M059J (cell line): ENCODE measurements around the gene CACNG4. TPM values are rescaled to one million over a fixed set of nuclear protein-coding genes. Genes with fewer than 3 reads are reported as not detected.

ENCODE experiments used
- DNase-seq: peaks from one replicate; pipeline ENCODE4 v3.0.0-alpha.2; 2012; ENCODE audit warnings: low read depth
- total RNA-seq: library from RNA; depleted of rRNA; stranded (reverse); fragments of >200 nt; shearing (Covaris generic); gene quantifications from 2 replicates; pipeline ENCODE4 v1.2.3, GENCODE V29; 2014

CACNG4 gene
- total RNA-seq, 1 experiment from 2014 or later: 5.5 TPM

DNA sequence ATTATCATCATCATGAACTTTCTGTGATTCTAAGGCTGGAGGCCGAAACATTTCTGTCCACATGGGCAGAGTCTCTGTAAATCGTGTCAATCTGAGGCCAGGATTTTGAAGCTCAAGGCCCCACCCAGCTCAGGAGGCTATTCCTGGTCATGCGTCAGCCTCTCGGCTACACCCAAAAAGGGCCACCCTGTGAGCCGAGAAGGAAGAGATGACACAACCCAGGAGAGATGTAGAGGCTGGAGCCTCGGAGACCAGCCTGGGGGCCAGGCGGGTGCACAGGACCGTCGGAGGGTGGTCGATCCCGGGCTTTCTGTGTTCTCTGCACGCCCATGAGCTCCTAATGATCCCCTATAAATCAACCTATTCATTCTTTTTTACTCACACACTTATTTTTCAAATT is 78.8 kb downstream of the CACNG4 start:
- no peak for DNase-seq

DNA sequence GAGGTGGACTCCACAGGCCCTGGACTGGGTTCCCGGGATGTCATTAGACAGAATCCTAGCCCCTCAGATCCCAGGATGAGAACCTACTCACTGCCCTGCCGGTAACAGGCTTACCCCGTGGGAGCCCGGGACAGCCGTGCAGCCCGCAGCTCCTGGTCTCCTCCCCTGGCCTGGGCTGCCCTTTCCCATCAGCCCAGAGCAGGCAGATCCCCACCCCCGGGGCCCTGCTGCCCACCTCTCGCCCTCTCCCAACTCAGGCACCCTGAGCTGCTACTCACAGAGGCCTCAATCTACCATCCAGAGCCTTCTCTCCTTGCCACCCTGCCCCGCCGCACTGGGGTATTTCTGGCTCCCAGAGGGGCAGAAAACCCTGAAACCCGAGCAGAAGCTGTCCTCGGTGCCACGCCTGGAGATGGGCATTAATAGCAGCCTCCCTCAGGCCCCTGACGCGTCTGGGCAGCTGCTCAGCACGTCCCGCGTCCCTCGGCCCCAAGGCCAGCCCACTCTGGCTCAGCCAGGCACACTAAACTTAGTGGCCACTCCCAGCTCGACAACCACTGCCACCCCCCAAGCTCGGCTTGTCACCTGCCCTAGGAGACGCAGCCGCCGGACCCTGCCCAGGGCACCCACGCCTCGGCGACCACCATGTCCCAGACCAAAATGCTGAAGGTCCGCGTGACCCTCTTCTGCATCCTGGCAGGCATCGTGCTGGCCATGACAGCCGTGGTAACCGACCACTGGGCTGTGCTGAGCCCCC is 79.7 kb downstream of the CACNG4 start, which contains the start of gene CACNG1:
Gene CACNG1 (plus strand): TSS at position 539 of the 757 bp plus-strand sequence. CDS start 107 bp downstream, at position 646.
- DNase-seq: no peak

DNA sequence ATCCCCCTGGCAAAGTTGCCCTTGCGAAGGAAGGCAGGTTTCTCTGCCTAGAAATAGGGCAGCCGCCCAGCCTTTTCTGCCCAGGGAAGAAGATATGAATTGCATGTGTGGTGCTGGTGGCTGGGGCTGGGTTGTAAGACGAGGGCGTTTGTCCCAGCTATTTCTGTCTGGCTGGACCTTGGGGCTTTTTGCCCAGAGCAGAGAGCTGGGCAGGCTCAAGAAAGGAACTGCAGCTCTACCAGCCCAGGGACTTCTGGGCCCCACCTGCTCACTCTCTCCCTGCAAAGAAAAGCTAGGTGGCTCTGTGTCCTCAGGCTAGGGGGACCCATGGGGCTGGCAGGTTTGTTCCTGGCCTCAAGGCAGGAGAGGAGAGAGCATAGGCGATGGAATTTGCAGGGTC is 80.4 kb downstream of the CACNG4 start:
- DNase-seq: no peak

GRCh38 chr17:67046398-67046797 is 81.9 kb downstream of the CACNG4 start:
- no peak for DNase-seq

GRCh38 chr17:67047382-67047781 is 82.9 kb downstream of the CACNG4 start:
- DNase-seq: no peak

DNA sequence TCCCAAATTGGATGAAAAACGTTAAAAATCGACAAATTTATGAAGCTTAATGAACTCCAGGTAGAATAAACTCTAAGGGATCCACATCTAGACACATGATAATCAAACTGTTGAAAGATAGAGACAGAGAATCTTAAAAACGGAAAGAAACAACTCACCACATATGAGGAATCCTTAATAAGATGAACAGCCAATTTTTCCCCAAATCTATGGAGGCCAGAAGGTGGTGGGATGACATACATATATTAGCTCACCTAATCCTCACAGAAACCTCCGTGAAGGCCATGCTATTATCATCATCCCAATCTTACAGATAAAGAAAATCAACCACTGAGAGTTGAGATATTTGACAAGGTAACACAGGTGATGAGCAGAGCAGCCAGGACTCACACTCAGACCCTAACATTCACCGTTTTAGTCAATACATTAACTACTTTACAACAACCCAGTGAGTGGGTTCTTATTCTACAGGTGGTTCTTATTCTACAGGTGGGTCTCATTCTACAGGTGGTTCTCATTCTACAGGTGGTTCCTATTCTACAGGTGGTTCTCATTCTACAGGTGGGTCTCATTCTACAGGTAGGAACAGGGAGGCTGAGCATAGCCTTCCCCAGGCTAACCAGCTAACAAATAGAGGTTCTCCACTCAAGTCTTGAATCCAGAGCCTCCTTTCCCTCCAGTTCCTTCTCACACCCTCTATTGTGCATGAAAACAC is 84.7 kb downstream of the CACNG4 start:
- DNase-seq: peak; percentile 5

GRCh38 chr17:67050066-67050465 is 85.6 kb downstream of the CACNG4 start:
- DNase-seq: no peak

GRCh38 chr17:67050471-67051154 is 86.1 kb downstream of the CACNG4 start:
- no peak for DNase-seq

- DNase-seq: no peak
These were observed 86.6 kb downstream of the CACNG4 start for GRCh38 chr17:67051155-67051538.

GRCh38 chr17:67051837-67052236 is 87.3 kb downstream of the CACNG4 start:
- DNase-seq: no peak

DNA sequence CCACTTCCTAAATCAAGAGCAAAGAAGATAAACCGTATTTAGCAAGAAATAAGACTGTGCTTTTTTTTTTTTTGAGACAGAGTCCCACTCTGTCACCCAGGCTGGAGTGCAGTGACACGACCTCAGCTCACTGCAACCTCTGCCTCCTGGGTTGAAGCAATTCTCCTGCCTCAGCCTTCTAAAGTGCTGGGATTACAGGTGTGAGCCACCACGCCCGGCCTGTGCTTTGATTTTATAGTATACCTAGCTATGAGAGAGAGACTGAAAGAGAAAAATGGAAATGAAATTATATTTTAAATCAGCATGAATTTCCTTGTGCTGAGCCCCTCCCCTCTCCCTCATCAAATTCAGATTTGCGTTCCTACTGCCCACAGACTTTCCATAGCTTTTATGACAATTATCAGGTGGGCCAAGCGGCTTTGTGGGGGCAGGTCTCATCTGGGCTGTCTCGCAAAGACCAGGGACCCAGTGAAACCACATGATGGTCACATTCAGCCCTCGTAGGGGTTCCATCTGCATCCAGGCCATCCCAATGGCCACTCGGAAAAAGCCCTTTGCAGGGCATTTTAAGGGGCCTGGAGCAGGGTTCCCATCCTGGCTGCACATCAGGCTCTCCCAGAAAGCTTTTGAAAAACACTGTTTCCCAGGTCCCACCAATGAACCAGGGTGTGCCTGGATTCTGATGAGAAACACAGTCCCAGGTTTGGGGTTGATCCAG is 88.4 kb downstream of the CACNG4 start:
- no peak for DNase-seq

- DNase-seq: no peak
These were observed 89.0 kb downstream of the CACNG4 start for GRCh38 chr17:67053438-67054000.

GRCh38 chr17:67054011-67054591 is 89.6 kb downstream of the CACNG4 start:
- no peak for DNase-seq

DNA sequence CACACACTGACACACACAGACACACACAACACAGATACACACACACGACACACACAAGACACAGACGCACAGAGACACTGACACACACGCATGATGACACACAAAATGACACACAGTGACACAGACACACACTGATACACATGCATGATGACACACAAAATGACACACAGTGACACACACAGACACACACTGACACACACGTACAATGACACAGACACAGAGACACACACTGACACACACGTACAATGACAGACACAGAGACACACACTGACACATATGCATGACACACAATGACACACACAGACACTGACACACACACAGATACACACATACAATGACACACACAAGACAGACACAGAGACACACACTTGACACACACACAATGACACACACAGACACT is 90.1 kb downstream of the CACNG4 start:
- no peak for DNase-seq

DNA sequence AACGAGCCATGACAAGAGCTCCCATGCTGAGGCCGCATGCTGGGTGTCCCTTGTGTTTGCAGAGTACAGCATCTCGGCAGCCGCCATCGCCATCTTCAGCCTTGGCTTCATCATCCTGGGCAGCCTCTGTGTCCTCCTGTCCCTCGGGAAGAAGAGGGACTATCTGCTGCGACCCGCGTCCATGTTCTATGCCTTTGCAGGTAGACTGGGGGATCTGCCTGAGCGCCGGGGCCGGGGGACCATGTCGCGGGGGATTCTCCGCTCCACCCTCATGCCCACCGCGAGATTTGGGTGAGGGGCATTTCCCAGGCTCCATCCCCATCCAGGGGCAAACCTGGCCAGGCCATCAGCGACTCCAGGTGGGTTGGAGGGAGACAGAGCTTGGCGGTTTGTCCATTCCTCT is 90.5 kb downstream of the CACNG4 start:
- no peak for DNase-seq

DNA sequence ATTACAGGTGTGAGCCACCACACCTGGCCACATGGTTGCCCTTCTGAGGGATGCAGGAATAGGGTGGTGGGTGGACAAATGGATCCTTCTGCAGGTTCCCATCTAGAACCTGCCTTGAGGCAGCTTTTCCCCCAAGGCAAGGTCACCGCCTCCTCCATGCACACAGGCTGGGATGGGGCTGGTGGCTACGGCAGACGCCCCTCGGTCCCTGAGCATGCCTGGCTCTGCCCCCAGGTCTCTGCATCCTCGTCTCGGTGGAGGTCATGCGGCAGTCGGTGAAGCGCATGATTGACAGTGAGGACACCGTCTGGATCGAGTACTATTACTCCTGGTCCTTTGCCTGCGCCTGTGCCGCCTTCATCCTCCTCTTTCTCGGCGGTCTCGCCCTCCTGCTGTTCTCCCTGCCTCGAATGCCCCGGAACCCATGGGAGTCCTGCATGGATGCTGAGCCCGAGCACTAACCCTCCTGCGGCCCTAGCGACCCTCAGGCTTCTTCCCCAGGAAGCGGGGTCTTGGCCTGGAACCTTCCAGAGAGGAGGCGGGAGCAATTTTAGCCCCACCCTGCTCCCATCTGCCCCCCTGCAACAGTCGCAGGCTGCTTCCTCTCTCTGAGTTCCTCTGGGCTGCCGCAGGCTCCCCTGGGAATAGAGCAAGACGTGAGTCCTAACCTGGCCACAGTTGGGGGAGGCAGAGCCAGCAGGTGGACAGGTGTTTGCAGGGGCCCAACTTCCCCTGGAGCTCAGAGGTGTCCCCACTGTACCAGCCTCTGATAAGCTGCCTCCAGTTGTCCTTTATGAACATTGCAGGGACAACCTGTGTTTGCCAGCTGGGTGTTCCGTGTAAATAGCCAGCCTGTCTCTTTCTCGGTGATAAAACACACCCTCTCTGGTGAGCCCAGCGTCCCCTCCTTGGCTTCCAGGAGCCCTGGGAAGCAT is 91.6 kb downstream of the CACNG4 start:
- no peak for DNase-seq

GRCh38 chr17:67056746-67057490 is 92.4 kb downstream of the CACNG4 start:
- DNase-seq: no peak

DNA sequence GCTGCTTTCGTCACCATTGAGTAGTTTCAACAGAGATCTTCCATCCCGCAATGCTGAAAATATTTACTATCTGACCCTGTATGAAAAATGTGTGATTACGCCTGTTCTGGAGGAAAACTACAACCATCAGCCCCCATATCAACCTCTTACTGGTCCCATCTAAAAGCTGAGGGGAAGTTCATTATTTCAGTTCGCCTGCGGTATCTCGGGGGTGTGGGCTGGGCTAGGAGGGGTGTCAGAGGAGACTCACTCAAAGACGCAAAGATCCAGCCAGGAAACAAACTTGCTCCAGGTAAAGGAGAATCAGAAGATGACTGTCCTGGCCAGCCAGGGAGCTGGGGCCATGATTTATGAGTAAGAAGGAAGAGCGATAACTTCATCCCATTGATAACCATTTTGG is 93.5 kb downstream of the CACNG4 start:
- no peak for DNase-seq

DNA sequence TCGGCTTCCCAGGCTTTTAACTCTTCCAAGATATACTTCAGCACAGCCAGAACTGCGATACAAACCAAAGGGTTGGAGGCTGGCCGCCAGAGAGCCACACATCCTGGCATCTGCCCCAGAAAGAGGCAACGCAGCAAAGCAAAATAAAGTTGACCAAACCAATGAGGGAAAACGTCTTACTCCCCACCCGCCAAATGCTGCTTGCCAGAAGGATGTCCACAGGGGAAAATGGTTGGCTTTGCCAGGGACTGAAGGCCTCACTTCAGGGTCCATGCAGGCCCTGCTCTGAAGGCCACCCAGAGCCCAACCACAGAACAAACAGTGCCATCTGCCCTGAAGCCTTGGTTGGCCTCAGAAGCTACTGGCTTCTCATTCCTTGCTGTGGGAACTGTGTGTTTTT is 94.9 kb downstream of the CACNG4 start:
- DNase-seq: no peak
